Measurements from ENCODE around the gene IQGAP2.

IQGAP2 gene

GRCh38 chr5:76718381-76718832, 315.3 kb downstream of the IQGAP2 start:
- Histone ChIP-seq H3K9me3 (ENCODE audit: control insufficient read depth in 2 of 2, low read length in 2 of 2) (no peaks in the 10 kb centered on the region), H3K4me1 (ENCODE audit: control insufficient read depth, insufficient read depth, low read length) (peaks cover 9% of the 10 kb centered on the region), H3K27me3 (ENCODE audit: control insufficient read depth in 1 of 2, insufficient read depth in 2 of 2, low read length in 2 of 2) (peaks cover 15 to 38% of the 10 kb centered on the region in 2 donors), H3K9ac (ENCODE audit: low read length in 2 of 2) (no peak overlapping the region), H3K36me3 (ENCODE audit: control insufficient read depth in 2 of 2, insufficient read depth in 2 of 2, low read length in 2 of 2) (no peaks in the 10 kb centered on the region), H3K27ac (ENCODE audit: low read length) (no peak overlapping the region), H3K4me3 (ENCODE audit: low read length in 2 of 2) (no peak overlapping the region)

GRCh38 chr5:76718880-76719279, 315.8 kb downstream of the IQGAP2 start:
- H3K27ac ChIP-seq (ENCODE audit: low read length), result no peak overlapping the region
- H3K36me3 ChIP-seq (ENCODE audit: control insufficient read depth in 2 of 2, insufficient read depth in 2 of 2, low read length in 2 of 2), result no peaks in the 10 kb centered on the region
- peaks cover 9% of the 10 kb centered on the region for H3K4me1 ChIP-seq (ENCODE audit: control insufficient read depth, insufficient read depth, low read length)
- H3K9ac ChIP-seq (ENCODE audit: low read length in 2 of 2), result no peak overlapping the region
- H3K4me3 ChIP-seq (ENCODE audit: low read length in 2 of 2), result no peak overlapping the region
- H3K9me3 ChIP-seq (ENCODE audit: control insufficient read depth in 2 of 2, low read length in 2 of 2), result no peaks in the 10 kb centered on the region
- peaks cover 15 to 38% of the 10 kb centered on the region in 2 donors for H3K27me3 ChIP-seq (ENCODE audit: control insufficient read depth in 1 of 2, insufficient read depth in 2 of 2, low read length in 2 of 2)

- H3K27me3 ChIP-seq (ENCODE audit: control insufficient read depth in 1 of 2, insufficient read depth in 2 of 2, low read length in 2 of 2), result peaks cover 11 to 23% of the 10 kb centered on the region in 2 donors
Observed at GRCh38 chr5:76720988-76721569, 318.0 kb downstream of the IQGAP2 start.

GRCh38 chr5:76723266-76723665, 320.2 kb downstream of the IQGAP2 start:
- Histone ChIP-seq H3K9me3 (ENCODE audit: control insufficient read depth in 2 of 2, low read length in 2 of 2) (no peaks in the 10 kb centered on the region), H3K4me1 (ENCODE audit: control insufficient read depth, insufficient read depth, low read length) (no peaks in the 10 kb centered on the region), H3K9ac (ENCODE audit: low read length in 2 of 2) (no peak overlapping the region), H3K27me3 (ENCODE audit: control insufficient read depth in 1 of 2, insufficient read depth in 2 of 2, low read length in 2 of 2) (peaks cover 3 to 7% of the 10 kb centered on the region in 2 donors), H3K27ac (ENCODE audit: low read length) (no peak overlapping the region), H3K36me3 (ENCODE audit: control insufficient read depth in 2 of 2, insufficient read depth in 2 of 2, low read length in 2 of 2) (no peaks in the 10 kb centered on the region), H3K4me3 (ENCODE audit: low read length in 2 of 2) (no peak overlapping the region)

More at GRCh38 chr5:76720988-76721569, 318.0 kb downstream of the IQGAP2 start:
- H3K27ac ChIP-seq (ENCODE audit: low read length), result no peak overlapping the region
- no peak overlapping the region for H3K4me3 ChIP-seq (ENCODE audit: low read length in 2 of 2)
- H3K4me1 ChIP-seq (ENCODE audit: control insufficient read depth, insufficient read depth, low read length), result peaks cover 5% of the 10 kb centered on the region
- H3K36me3 ChIP-seq (ENCODE audit: control insufficient read depth in 2 of 2, insufficient read depth in 2 of 2, low read length in 2 of 2), result no peaks in the 10 kb centered on the region
- no peak overlapping the region for H3K9ac ChIP-seq (ENCODE audit: low read length in 2 of 2)
- H3K9me3 ChIP-seq (ENCODE audit: control insufficient read depth in 2 of 2, low read length in 2 of 2), result no peaks in the 10 kb centered on the region

- H3K27me3 ChIP-seq (ENCODE audit: control insufficient read depth in 1 of 2, insufficient read depth in 2 of 2, low read length in 2 of 2), result peaks cover under 1% of the 10 kb centered on the region in 2 donors
- H3K4me1 ChIP-seq (ENCODE audit: control insufficient read depth, insufficient read depth, low read length), result no peaks in the 10 kb centered on the region
- H3K36me3 ChIP-seq (ENCODE audit: control insufficient read depth in 2 of 2, insufficient read depth in 2 of 2, low read length in 2 of 2), result no peaks in the 10 kb centered on the region
- no peak overlapping the region for H3K9ac ChIP-seq (ENCODE audit: low read length in 2 of 2)
- no peaks in the 10 kb centered on the region for H3K9me3 ChIP-seq (ENCODE audit: control insufficient read depth in 2 of 2, low read length in 2 of 2)
- H3K27ac ChIP-seq (ENCODE audit: low read length), result no peak overlapping the region
- no peak overlapping the region for H3K4me3 ChIP-seq (ENCODE audit: low read length in 2 of 2)
Observed at GRCh38 chr5:76723906-76724305, 320.8 kb downstream of the IQGAP2 start.

GRCh38 chr5:76724871-76725270, 321.8 kb downstream of the IQGAP2 start:
- no peaks in the 10 kb centered on the region for H3K36me3 ChIP-seq (ENCODE audit: control insufficient read depth in 2 of 2, insufficient read depth in 2 of 2, low read length in 2 of 2)
- H3K27me3 ChIP-seq (ENCODE audit: control insufficient read depth in 1 of 2, insufficient read depth in 2 of 2, low read length in 2 of 2), result no peaks in the 10 kb centered on the region
- H3K9ac ChIP-seq (ENCODE audit: low read length in 2 of 2), result no peak overlapping the region
- H3K4me1 ChIP-seq (ENCODE audit: control insufficient read depth, insufficient read depth, low read length), result no peaks in the 10 kb centered on the region
- H3K9me3 ChIP-seq (ENCODE audit: control insufficient read depth in 2 of 2, low read length in 2 of 2), result peaks cover 0 to 5% of the 10 kb centered on the region in 2 donors
- no peak overlapping the region for H3K4me3 ChIP-seq (ENCODE audit: low read length in 2 of 2)
- H3K27ac ChIP-seq (ENCODE audit: low read length), result no peak overlapping the region

- Histone ChIP-seq H3K27me3 (ENCODE audit: control insufficient read depth in 1 of 2, insufficient read depth in 2 of 2, low read length in 2 of 2) (no peaks in the 10 kb centered on the region), H3K9me3 (ENCODE audit: control insufficient read depth in 2 of 2, low read length in 2 of 2) (peaks cover 5 to 8% of the 10 kb centered on the region in 2 donors), H3K4me3 (ENCODE audit: low read length in 2 of 2) (no peak overlapping the region), H3K36me3 (ENCODE audit: control insufficient read depth in 2 of 2, insufficient read depth in 2 of 2, low read length in 2 of 2) (no peaks in the 10 kb centered on the region), H3K9ac (ENCODE audit: low read length in 2 of 2) (no peak overlapping the region), H3K27ac (ENCODE audit: low read length) (no peak overlapping the region), H3K4me1 (ENCODE audit: control insufficient read depth, insufficient read depth, low read length) (no peaks in the 10 kb centered on the region)
Observed at GRCh38 chr5:76728965-76729364, 325.9 kb downstream of the IQGAP2 start.

- Histone ChIP-seq H3K4me1 (ENCODE audit: control insufficient read depth, insufficient read depth, low read length) (no peaks in the 10 kb centered on the region), H3K36me3 (ENCODE audit: control insufficient read depth in 2 of 2, insufficient read depth in 2 of 2, low read length in 2 of 2) (no peaks in the 10 kb centered on the region), H3K27ac (ENCODE audit: low read length) (no peak overlapping the region), H3K27me3 (ENCODE audit: control insufficient read depth in 1 of 2, insufficient read depth in 2 of 2, low read length in 2 of 2) (no peaks in the 10 kb centered on the region), H3K4me3 (ENCODE audit: low read length in 2 of 2) (no peak overlapping the region), H3K9me3 (ENCODE audit: control insufficient read depth in 2 of 2, low read length in 2 of 2) (peaks cover 5 to 8% of the 10 kb centered on the region in 2 donors), H3K9ac (ENCODE audit: low read length in 2 of 2) (no peak overlapping the region)
Observed at GRCh38 chr5:76729373-76730290, 326.5 kb downstream of the IQGAP2 start.

GRCh38 chr5:76732405-76733048, 329.4 kb downstream of the IQGAP2 start:
- H3K27ac ChIP-seq (ENCODE audit: low read length), result no peak overlapping the region
- no peak overlapping the region for H3K9ac ChIP-seq (ENCODE audit: low read length in 2 of 2)
- peaks cover 5 to 8% of the 10 kb centered on the region in 2 donors for H3K9me3 ChIP-seq (ENCODE audit: control insufficient read depth in 2 of 2, low read length in 2 of 2)
- H3K4me3 ChIP-seq (ENCODE audit: low read length in 2 of 2), result no peak overlapping the region
- no peaks in the 10 kb centered on the region for H3K36me3 ChIP-seq (ENCODE audit: control insufficient read depth in 2 of 2, insufficient read depth in 2 of 2, low read length in 2 of 2)
- no peaks in the 10 kb centered on the region for H3K27me3 ChIP-seq (ENCODE audit: control insufficient read depth in 1 of 2, insufficient read depth in 2 of 2, low read length in 2 of 2)
- no peaks in the 10 kb centered on the region for H3K4me1 ChIP-seq (ENCODE audit: control insufficient read depth, insufficient read depth, low read length)

GRCh38 chr5:76733049-76733417, 329.9 kb downstream of the IQGAP2 start:
- Histone ChIP-seq H3K9ac (ENCODE audit: low read length in 2 of 2) (no peak overlapping the region), H3K4me3 (ENCODE audit: low read length in 2 of 2) (no peak overlapping the region)

More at GRCh38 chr5:76733049-76733417, 329.9 kb downstream of the IQGAP2 start:
- Histone ChIP-seq H3K9me3 (ENCODE audit: control insufficient read depth in 2 of 2, low read length in 2 of 2) (peaks cover 5 to 8% of the 10 kb centered on the region in 2 donors), H3K36me3 (ENCODE audit: control insufficient read depth in 2 of 2, insufficient read depth in 2 of 2, low read length in 2 of 2) (no peaks in the 10 kb centered on the region), H3K27me3 (ENCODE audit: control insufficient read depth in 1 of 2, insufficient read depth in 2 of 2, low read length in 2 of 2) (no peaks in the 10 kb centered on the region), H3K4me1 (ENCODE audit: control insufficient read depth, insufficient read depth, low read length) (no peaks in the 10 kb centered on the region), H3K27ac (ENCODE audit: low read length) (no peak overlapping the region)

All from stomach smooth muscle (tissue), 2 donors.